ENCODE results near the gene TRIP11. TPM values are rescaled to one million over a fixed set of nuclear protein-coding genes. Genes with fewer than 3 reads are reported as not detected.

TRIP11 gene
- total RNA-seq, 1 experiment from 2014 or later = 37.3 TPM

DNA sequence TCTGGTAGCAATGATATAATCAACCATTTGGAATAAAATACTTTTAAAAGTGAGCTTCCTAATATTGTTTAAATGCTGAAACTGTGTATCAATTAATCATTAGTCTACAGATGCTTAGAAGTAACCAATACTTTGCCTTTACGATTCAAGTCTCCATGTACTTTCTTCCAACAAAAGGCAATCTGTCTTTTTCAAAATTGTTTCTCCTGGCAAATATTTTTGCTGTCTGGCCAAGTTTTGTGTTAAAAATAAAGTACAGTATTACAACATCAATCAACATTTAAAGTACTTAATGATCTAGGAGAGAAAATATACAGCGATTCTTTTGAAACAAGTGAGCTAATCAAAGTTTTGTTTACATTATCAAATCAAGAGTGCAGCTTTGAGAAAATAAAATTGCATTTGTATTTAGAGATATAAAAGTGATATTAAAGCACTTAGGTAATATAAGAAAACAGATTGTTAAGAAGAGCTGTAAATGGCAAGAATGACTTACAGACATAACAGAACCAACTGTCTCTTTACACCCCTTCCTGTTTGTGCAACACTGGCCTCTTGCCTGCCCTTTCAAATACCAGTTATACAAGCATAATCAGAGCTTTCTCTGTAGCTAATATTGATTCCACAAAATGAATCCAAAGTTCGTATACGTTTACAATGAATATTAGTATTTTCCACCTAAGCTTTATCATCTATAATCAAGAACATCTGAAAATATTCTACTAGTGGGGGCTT is 54.2 kb downstream of the TRIP11 start:
- CTCF ChIA-PET = interaction anchor here (1.2 kb wide), 1 partner anchor 11 kb away, joined by 3 read pairs; no protein-coding TSS in a partner anchor
- BruUV-seq (replicated peaks) = no TSS peak
- in situ Hi-C loops (cut with HindIII; ENCODE audit: low pct_unique_long_range_greater_than_20kb, low sequenced_read_pairs) = no loop called here

DNA sequence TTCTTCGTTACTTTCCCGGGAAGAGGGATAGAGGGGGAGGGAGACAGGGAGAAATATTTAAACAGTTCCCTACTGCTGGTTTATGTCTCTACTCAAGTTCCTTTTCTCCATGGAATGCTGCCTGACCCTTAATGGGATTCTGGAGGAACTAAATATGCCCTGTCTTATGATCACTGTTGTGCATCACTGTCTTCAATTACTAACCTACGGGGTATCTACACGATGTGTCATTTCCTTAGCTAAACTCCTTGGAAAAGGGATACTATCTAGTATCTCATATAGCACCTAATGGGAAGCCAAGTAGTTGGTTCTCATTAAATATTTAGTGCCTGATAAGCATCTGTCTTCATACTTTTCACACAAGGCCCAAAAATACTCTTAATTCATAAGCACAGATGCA is 54.9 kb downstream of the TRIP11 start:
- TF ChIP-seq, protein P1, sequence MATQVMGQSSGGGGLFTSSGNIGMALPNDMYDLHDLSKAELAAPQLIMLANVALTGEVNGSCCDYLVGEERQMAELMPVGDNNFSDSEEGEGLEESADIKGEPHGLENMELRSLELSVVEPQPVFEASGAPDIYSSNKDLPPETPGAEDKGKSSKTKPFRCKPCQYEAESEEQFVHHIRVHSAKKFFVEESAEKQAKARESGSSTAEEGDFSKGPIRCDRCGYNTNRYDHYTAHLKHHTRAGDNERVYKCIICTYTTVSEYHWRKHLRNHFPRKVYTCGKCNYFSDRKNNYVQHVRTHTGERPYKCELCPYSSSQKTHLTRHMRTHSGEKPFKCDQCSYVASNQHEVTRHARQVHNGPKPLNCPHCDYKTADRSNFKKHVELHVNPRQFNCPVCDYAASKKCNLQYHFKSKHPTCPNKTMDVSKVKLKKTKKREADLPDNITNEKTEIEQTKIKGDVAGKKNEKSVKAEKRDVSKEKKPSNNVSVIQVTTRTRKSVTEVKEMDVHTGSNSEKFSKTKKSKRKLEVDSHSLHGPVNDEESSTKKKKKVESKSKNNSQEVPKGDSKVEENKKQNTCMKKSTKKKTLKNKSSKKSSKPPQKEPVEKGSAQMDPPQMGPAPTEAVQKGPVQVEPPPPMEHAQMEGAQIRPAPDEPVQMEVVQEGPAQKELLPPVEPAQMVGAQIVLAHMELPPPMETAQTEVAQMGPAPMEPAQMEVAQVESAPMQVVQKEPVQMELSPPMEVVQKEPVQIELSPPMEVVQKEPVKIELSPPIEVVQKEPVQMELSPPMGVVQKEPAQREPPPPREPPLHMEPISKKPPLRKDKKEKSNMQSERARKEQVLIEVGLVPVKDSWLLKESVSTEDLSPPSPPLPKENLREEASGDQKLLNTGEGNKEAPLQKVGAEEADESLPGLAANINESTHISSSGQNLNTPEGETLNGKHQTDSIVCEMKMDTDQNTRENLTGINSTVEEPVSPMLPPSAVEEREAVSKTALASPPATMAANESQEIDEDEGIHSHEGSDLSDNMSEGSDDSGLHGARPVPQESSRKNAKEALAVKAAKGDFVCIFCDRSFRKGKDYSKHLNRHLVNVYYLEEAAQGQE (IDR thresholded peaks at IDR 0.05; ENCODE audit: insufficient read depth in 1 of 2, low read depth in 2 of 2, low read length in 1 of 2) = no peak
- TF ChIP-seq SIN3A (IDR thresholded peaks at IDR 0.05; ENCODE audit: borderline replicate concordance, insufficient read depth, low read depth, low read length) (no peak), POLR2AphosphoS5 (IDR thresholded peaks at IDR 0.05; ENCODE audit: low read depth, low read length) (no peak), TCF7L2 (IDR thresholded peaks at IDR 0.05; ENCODE audit: low read depth, low read length) (no peak)
- TF ChIP-seq, protein P2, sequence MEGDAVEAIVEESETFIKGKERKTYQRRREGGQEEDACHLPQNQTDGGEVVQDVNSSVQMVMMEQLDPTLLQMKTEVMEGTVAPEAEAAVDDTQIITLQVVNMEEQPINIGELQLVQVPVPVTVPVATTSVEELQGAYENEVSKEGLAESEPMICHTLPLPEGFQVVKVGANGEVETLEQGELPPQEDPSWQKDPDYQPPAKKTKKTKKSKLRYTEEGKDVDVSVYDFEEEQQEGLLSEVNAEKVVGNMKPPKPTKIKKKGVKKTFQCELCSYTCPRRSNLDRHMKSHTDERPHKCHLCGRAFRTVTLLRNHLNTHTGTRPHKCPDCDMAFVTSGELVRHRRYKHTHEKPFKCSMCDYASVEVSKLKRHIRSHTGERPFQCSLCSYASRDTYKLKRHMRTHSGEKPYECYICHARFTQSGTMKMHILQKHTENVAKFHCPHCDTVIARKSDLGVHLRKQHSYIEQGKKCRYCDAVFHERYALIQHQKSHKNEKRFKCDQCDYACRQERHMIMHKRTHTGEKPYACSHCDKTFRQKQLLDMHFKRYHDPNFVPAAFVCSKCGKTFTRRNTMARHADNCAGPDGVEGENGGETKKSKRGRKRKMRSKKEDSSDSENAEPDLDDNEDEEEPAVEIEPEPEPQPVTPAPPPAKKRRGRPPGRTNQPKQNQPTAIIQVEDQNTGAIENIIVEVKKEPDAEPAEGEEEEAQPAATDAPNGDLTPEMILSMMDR (IDR thresholded peaks at IDR 0.05) = no peak
- Histone ChIP-seq H3K4me1 (ENCODE audit: control insufficient read depth, insufficient read depth, low read length) (no peaks in the 10 kb centered on the region), H3K36me3 (ENCODE audit: control insufficient read depth, insufficient read depth, low read length) (peaks cover 9% of the 10 kb centered on the region), H3K9me3 (ENCODE audit: control insufficient read depth, insufficient read depth, low read depth, low read length) (no peaks in the 10 kb centered on the region), H3K27me3 (ENCODE audit: control insufficient read depth, insufficient read depth, low read length) (no peaks in the 10 kb centered on the region), H3K27ac (ENCODE audit: low read length) (no peak overlapping the region), H3K4me3 (ENCODE audit: low read depth in 2 of 2, low read length in 2 of 2) (no peak overlapping the region)
- in situ Hi-C loops (cut with HindIII; ENCODE audit: low pct_unique_long_range_greater_than_20kb, low sequenced_read_pairs) = no loop called here
- ATAC-seq = no peak
- intact Hi-C loops (cut with micrococcal nuclease; ENCODE audit: unreplicated experiment) = no loop called here
- POLR2A ChIA-PET = no interaction called here
- DNase-seq (ENCODE audit: low read depth, low spot score) = no peak
- no TSS peak for BruUV-seq (replicated peaks)
- CTCF ChIA-PET = interaction anchor here (1.2 kb wide), 1 partner anchor 12 kb away, joined by 3 read pairs; no protein-coding TSS in a partner anchor

More for the DNA sequence above, 54.2 kb downstream of the TRIP11 start:
- H3K4me3 ChIP-seq (ENCODE audit: low read depth in 2 of 2, low read length in 2 of 2) = no peak overlapping the region
- intact Hi-C loops (cut with micrococcal nuclease; ENCODE audit: unreplicated experiment) = no loop called here
- no peak overlapping the region for H3K27ac ChIP-seq (ENCODE audit: low read length)
- no peaks in the 10 kb centered on the region for H3K4me1 ChIP-seq (ENCODE audit: control insufficient read depth, insufficient read depth, low read length)
- no peaks in the 10 kb centered on the region for H3K9me3 ChIP-seq (ENCODE audit: control insufficient read depth, insufficient read depth, low read depth, low read length)
- DNase-seq (ENCODE audit: low read depth, low spot score) (no peak), ATAC-seq (no peak)
- H3K27me3 ChIP-seq (ENCODE audit: control insufficient read depth, insufficient read depth, low read length) = no peaks in the 10 kb centered on the region
- peaks cover 6% of the 10 kb centered on the region for H3K36me3 ChIP-seq (ENCODE audit: control insufficient read depth, insufficient read depth, low read length)
- POLR2A ChIA-PET = interaction anchor here (0.6 kb wide), 1 partner anchor 25 kb away, joined by 3 read pairs; no protein-coding TSS in a partner anchor
- TF ChIP-seq, protein P1 (IDR thresholded peaks at IDR 0.05; ENCODE audit: insufficient read depth in 1 of 2, low read depth in 2 of 2, low read length in 1 of 2) = no peak
- no peak for TF ChIP-seq TCF7L2 (IDR thresholded peaks at IDR 0.05; ENCODE audit: low read depth, low read length)

All from Panc1 (cell line).